ENCODE measurements around the gene C17orf67.

DNA sequence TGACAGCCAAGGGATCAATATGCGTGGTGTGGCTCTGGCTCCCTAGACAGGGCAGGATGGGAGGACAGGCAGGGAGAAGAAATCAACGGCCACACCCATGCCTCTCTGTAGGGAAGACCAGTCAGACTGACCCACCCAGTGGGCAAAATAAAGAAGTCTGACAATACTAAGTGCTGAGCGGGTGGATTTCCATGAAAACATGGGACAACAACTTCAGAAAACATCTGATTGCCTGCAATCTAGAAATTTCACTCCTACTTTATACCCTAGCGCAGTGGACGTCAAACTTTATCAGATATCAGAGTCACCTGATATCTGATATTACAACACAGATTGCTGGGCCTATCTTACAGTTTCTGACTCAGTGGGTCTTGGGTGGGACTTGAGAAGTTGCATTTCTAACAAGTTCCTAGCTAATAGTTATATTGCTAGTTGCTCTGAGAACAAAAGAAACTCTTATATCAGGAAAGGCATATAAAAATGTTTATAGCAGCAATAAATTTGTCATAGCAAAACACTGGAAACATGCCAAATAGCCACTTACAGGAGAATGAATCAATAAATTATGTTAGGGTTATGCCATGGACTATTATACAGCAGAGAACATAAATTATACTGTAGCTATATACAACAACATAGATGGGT, 38.4 kb downstream of the C17orf67 start:
- TF ChIP-seq EZH2 (IDR thresholded peaks at IDR 0.05; ENCODE audit: borderline replicate concordance, low read depth, low read length, severe bottlenecking), result no peak
- TF ChIP-seq, protein P1, sequence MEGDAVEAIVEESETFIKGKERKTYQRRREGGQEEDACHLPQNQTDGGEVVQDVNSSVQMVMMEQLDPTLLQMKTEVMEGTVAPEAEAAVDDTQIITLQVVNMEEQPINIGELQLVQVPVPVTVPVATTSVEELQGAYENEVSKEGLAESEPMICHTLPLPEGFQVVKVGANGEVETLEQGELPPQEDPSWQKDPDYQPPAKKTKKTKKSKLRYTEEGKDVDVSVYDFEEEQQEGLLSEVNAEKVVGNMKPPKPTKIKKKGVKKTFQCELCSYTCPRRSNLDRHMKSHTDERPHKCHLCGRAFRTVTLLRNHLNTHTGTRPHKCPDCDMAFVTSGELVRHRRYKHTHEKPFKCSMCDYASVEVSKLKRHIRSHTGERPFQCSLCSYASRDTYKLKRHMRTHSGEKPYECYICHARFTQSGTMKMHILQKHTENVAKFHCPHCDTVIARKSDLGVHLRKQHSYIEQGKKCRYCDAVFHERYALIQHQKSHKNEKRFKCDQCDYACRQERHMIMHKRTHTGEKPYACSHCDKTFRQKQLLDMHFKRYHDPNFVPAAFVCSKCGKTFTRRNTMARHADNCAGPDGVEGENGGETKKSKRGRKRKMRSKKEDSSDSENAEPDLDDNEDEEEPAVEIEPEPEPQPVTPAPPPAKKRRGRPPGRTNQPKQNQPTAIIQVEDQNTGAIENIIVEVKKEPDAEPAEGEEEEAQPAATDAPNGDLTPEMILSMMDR (IDR thresholded peaks at IDR 0.05; ENCODE audit: borderline replicate concordance, extremely low read depth, low read length, poor library complexity, severe bottlenecking), result no peak
